Measurements from ENCODE around the gene LDHD.
A peak's percentile ranks its signal among the peaks of the same experiment; 100 is the strongest.

The LDHD gene

DNA sequence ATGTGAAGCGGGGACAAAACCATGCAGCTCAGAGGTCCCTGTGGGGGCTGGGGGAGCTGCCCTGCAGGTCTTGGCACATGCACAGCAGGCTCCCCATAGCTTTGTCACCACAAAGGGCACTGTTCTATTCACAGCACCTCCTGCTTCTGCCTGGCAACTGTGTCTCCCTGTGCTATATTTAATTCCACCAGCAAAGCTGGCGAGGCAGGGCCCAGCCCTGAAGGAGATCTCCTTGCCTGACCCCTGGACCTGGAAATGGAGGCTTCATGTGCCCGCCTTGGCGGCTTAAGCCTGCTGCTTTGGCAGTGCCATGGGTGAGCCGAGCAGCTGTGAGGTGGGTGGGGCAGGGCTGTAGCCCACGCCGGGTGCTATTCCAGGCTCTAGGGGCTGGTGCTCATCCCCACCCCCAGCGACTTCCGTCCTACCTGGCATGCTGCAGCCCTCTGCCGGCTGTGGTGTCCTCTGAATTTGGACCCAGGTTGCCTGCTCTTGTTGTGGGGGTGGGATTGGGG, 6.8 kb downstream of the LDHD start:
- peak; percentile 80 for FAIRE-seq
- no peak for DNase-seq (ENCODE audit: insufficient read length, low spot score)
- TF ChIP-seq TAF1 (IDR thresholded peaks at IDR 0.05; ENCODE audit: low read depth, low read length): no peak
- TF ChIP-seq PAX5 (IDR thresholded peaks at IDR 0.05; ENCODE audit: insufficient read depth, low read length, severe bottlenecking): no peak

- FAIRE-seq (peak; percentile 85), DNase-seq (ENCODE audit: insufficient read length, low spot score) (no peak)
- no peak for TF ChIP-seq POU2F2 (IDR thresholded peaks at IDR 0.05; ENCODE audit: low read depth, low read length)
- TF ChIP-seq POLR2AphosphoS5 (IDR thresholded peaks at IDR 0.05; ENCODE audit: low read depth, low read length): no peak
- no peak for TF ChIP-seq PAX5 (IDR thresholded peaks at IDR 0.05; ENCODE audit: insufficient read depth, low read length, severe bottlenecking)
- TF ChIP-seq SPI1 (IDR thresholded peaks at IDR 0.05; ENCODE audit: low read depth, low read length): no peak
- no peak for TF ChIP-seq TAF1 (IDR thresholded peaks at IDR 0.05; ENCODE audit: low read depth, low read length)
Observed at GRCh38 chr16:75108792-75109731, 7.5 kb downstream of the LDHD start.

DNA sequence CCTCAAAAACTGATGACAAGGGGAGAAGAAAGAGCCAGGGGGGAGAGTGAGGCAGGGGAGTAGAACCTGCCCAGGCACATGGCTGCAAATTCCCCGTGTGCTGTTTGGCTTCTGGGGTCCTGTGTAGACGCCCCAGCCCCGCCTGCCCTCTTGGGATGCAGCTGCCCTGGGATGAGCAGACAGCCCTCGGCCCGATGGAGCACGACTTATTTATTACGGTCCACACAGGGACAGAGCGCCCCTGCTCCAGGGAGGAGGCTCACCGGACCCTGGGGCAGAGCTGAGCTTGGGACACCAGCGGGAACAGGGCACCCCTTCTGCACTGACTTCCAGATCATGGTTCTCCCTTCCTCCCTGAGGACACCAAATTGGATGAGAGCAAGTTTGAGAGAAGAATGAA, 9.1 kb downstream of the LDHD start:
- no peak for DNase-seq (ENCODE audit: insufficient read length, low spot score)
- no peak for FAIRE-seq
- TF ChIP-seq PAX5 (IDR thresholded peaks at IDR 0.05; ENCODE audit: insufficient read depth, low read length, severe bottlenecking) (no peak), POLR2A (IDR thresholded peaks at IDR 0.05; ENCODE audit: low read depth, low read length) (no peak), SPI1 (IDR thresholded peaks at IDR 0.05; ENCODE audit: low read depth, low read length) (no peak), TAF1 (IDR thresholded peaks at IDR 0.05; ENCODE audit: low read depth, low read length) (no peak), POU2F2 (IDR thresholded peaks at IDR 0.05; ENCODE audit: low read depth, low read length) (no peak), POLR2AphosphoS5 (IDR thresholded peaks at IDR 0.05; ENCODE audit: low read depth, low read length) (no peak)

DNA sequence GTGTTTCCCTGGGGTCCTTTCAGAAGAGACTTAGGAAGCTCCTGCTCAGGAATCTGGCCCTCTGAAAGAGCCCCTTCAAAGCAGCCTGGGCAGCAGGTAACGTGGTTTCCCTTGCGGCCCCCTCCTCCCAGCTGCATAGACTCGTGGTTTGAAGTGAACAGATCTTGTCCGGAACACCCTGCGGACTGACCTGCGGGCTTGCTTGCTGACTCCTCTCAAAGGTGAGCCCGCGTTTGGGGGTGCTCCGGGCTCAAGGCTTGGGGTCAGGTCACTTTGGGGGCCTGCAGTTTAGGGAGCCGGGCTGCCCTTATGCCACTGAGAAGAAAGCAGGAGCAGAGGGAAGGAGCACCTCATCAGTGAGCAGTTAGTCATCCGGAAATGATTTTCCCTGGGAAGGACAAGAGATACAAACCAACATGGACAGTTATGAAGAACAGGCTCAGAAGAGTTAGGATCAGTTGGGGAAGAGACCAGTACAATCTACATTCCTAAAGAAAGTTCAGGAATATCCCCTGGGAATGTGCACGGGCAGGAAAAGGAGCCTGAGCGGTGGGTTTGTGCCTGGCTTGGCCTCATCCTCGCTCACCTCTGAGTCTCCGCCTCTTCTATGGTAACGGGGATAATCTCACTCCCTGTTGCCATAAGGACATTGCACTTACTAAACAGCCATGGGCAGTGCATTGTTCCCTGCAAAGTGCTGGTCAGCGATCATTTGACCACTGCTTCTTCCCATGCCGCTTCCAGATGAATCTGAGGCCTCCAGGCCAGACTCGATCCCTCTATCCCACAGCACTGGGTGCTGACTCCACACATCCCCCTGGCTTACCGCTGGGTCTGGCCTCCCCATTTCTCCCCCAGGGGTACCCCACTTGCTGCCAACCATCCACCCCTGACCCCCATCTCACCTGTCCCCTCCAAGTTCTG, 10.0 kb downstream of the LDHD start:
- FAIRE-seq (no peak), DNase-seq (ENCODE audit: insufficient read length, low spot score) (no peak)
- no peak for TF ChIP-seq POU2F2 (IDR thresholded peaks at IDR 0.05; ENCODE audit: low read depth, low read length)
- TF ChIP-seq PAX5 (IDR thresholded peaks at IDR 0.05; ENCODE audit: insufficient read depth, low read length, severe bottlenecking): no peak
- TF ChIP-seq TAF1 (IDR thresholded peaks at IDR 0.05; ENCODE audit: low read depth, low read length): no peak
- TF ChIP-seq POLR2A (IDR thresholded peaks at IDR 0.05; ENCODE audit: low read depth, low read length): no peak
- TF ChIP-seq POLR2AphosphoS5 (IDR thresholded peaks at IDR 0.05; ENCODE audit: low read depth, low read length): no peak
- no peak for TF ChIP-seq SPI1 (IDR thresholded peaks at IDR 0.05; ENCODE audit: low read depth, low read length)

GRCh38 chr16:75105306-75106061, 11.1 kb downstream of the LDHD start:
- DNase-seq (ENCODE audit: insufficient read length, low spot score) (no peak), FAIRE-seq (no peak)
- no peak for TF ChIP-seq TAF1 (IDR thresholded peaks at IDR 0.05; ENCODE audit: low read depth, low read length)
- no peak for TF ChIP-seq POLR2AphosphoS5 (IDR thresholded peaks at IDR 0.05; ENCODE audit: low read depth, low read length)
- no peak for TF ChIP-seq SPI1 (IDR thresholded peaks at IDR 0.05; ENCODE audit: low read depth, low read length)
- no peak for TF ChIP-seq PAX5 (IDR thresholded peaks at IDR 0.05; ENCODE audit: insufficient read depth, low read length, severe bottlenecking)
- TF ChIP-seq POLR2A (IDR thresholded peaks at IDR 0.05; ENCODE audit: low read depth, low read length): no peak
- TF ChIP-seq POU2F2 (IDR thresholded peaks at IDR 0.05; ENCODE audit: low read depth, low read length): no peak

GRCh38 chr16:75104836-75105235, 11.7 kb downstream of the LDHD start:
- FAIRE-seq: no peak
- DNase-seq (ENCODE audit: insufficient read length, low spot score): no peak
- TF ChIP-seq POU2F2 (IDR thresholded peaks at IDR 0.05; ENCODE audit: low read depth, low read length): no peak
- TF ChIP-seq POLR2AphosphoS5 (IDR thresholded peaks at IDR 0.05; ENCODE audit: low read depth, low read length): no peak
- TF ChIP-seq PAX5 (IDR thresholded peaks at IDR 0.05; ENCODE audit: insufficient read depth, low read length, severe bottlenecking): no peak
- no peak for TF ChIP-seq POLR2A (IDR thresholded peaks at IDR 0.05; ENCODE audit: low read depth, low read length)
- TF ChIP-seq TAF1 (IDR thresholded peaks at IDR 0.05; ENCODE audit: low read depth, low read length): no peak
- TF ChIP-seq SPI1 (IDR thresholded peaks at IDR 0.05; ENCODE audit: low read depth, low read length): no peak

DNA sequence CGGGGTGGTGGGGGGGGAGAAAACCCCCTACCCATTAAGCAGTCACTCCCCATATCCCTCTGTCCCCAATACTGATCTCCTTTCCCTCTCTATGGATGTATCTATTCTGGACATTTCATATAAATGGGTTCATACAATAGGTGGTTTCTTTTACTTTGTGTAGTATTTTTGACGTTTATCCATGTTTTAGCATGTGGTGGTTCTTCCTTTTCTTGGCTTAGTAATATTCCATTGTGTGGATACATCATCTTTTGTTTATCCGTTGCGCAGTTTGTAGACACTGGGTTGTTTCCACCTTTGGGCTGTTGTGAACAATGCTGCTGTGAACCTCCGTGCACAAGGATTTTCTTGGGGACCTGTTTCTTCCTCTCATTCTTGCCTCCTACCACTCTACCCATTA, 12.6 kb downstream of the LDHD start:
- no peak for DNase-seq (ENCODE audit: insufficient read length, low spot score)
- peak; percentile 40 for FAIRE-seq
- TF ChIP-seq POLR2A (IDR thresholded peaks at IDR 0.05; ENCODE audit: low read depth, low read length) (no peak), PAX5 (IDR thresholded peaks at IDR 0.05; ENCODE audit: insufficient read depth, low read length, severe bottlenecking) (no peak), POU2F2 (IDR thresholded peaks at IDR 0.05; ENCODE audit: low read depth, low read length) (no peak), TAF1 (IDR thresholded peaks at IDR 0.05; ENCODE audit: low read depth, low read length) (no peak), POLR2AphosphoS5 (IDR thresholded peaks at IDR 0.05; ENCODE audit: low read depth, low read length) (no peak), SPI1 (IDR thresholded peaks at IDR 0.05; ENCODE audit: low read depth, low read length) (no peak)

DNA sequence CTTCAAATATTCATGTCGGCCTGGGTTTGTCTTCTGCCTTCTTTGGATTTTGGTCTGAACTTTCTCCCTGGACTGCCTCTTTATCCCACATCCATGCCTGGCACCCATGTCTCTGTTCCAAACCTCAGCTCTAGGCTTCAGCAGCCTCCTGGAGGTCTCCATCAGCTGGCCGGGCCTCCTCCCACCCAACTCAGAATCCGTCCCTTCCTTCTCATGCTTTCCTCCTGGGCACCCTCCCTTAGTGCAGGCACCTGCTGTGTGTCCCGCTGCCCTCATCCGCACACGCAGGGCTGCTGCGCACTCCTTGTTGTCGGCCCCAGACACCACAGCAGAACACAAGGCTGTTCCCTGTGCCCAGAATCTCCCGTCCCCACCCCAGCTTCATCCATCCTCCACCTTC, 14.0 kb downstream of the LDHD start:
- DNase-seq (ENCODE audit: insufficient read length, low spot score) (no peak), FAIRE-seq (no peak)
- TF ChIP-seq POU2F2 (IDR thresholded peaks at IDR 0.05; ENCODE audit: low read depth, low read length): no peak
- TF ChIP-seq POLR2A (IDR thresholded peaks at IDR 0.05; ENCODE audit: low read depth, low read length): no peak
- no peak for TF ChIP-seq POLR2AphosphoS5 (IDR thresholded peaks at IDR 0.05; ENCODE audit: low read depth, low read length)
- TF ChIP-seq TAF1 (IDR thresholded peaks at IDR 0.05; ENCODE audit: low read depth, low read length): no peak
- TF ChIP-seq PAX5 (IDR thresholded peaks at IDR 0.05; ENCODE audit: insufficient read depth, low read length, severe bottlenecking): no peak
- no peak for TF ChIP-seq SPI1 (IDR thresholded peaks at IDR 0.05; ENCODE audit: low read depth, low read length)
